Activated T-helper 1 cell treated with anti-CD3 and anti-CD28 coated beads, Interleukin-2, amount 50 U/mL, for 16 hours (primary cell): ENCODE results near the gene NRG3.

Experiments used
- DNase-seq, 2 donors: peaks; one replicate each; pipeline ENCODE4 v3.0.0-alpha.2; 2020; ENCODE audit warnings: low read depth in 1 of 2, low spot score in 1 of 2

NRG3 gene

GRCh38 chr10:82462910-82463551, 588.0 kb downstream of the NRG3 start:
- DNase-seq = no peak

- DNase-seq = no peak
These were observed 588.6 kb downstream of the NRG3 start for GRCh38 chr10:82463614-82464013.

GRCh38 chr10:82464191-82464818, 589.3 kb downstream of the NRG3 start:
- no peak for DNase-seq

- DNase-seq = no peak
These were observed 590.0 kb downstream of the NRG3 start for GRCh38 chr10:82464966-82465365.

- DNase-seq = no peak
These were observed 593.5 kb downstream of the NRG3 start for GRCh38 chr10:82468453-82468852.

GRCh38 chr10:82472406-82473335, 597.7 kb downstream of the NRG3 start:
- no peak for DNase-seq

- DNase-seq = no peak
These were observed 602.8 kb downstream of the NRG3 start for GRCh38 chr10:82477776-82478175.

- no peak for DNase-seq
These were observed 617.7 kb downstream of the NRG3 start for GRCh38 chr10:82492647-82493046.

- DNase-seq = no peak
These were observed 621.1 kb downstream of the NRG3 start for GRCh38 chr10:82496114-82496513.

GRCh38 chr10:82497439-82497838, 622.4 kb downstream of the NRG3 start:
- no peak for DNase-seq

GRCh38 chr10:82498976-82499375, 624.0 kb downstream of the NRG3 start:
- DNase-seq = no peak

GRCh38 chr10:82505009-82505408, 630.0 kb downstream of the NRG3 start:
- no peak for DNase-seq

GRCh38 chr10:82506680-82507376, 631.8 kb downstream of the NRG3 start:
- DNase-seq = no peak

GRCh38 chr10:82515256-82515655, 640.3 kb downstream of the NRG3 start:
- DNase-seq = no peak

- DNase-seq = no peak
These were observed 654.1 kb downstream of the NRG3 start for GRCh38 chr10:82529062-82529461.

- no peak for DNase-seq
These were observed 660.5 kb downstream of the NRG3 start for GRCh38 chr10:82535457-82535856.

- DNase-seq = no peak
These were observed 661.7 kb downstream of the NRG3 start for GRCh38 chr10:82536668-82537067.

- no peak for DNase-seq
These were observed 663.3 kb downstream of the NRG3 start for GRCh38 chr10:82538272-82538671.

GRCh38 chr10:82543631-82544030, 668.6 kb downstream of the NRG3 start:
- no peak for DNase-seq

GRCh38 chr10:82544377-82544776, 669.4 kb downstream of the NRG3 start:
- DNase-seq = no peak

- no peak for DNase-seq
These were observed 676.5 kb downstream of the NRG3 start for GRCh38 chr10:82551506-82551905.
